A673 (cell line): ENCODE results near the gene WDFY4. TPM values are rescaled to one million over a fixed set of nuclear protein-coding genes. Genes with fewer than 3 reads are reported as not detected.

Source experiments
- BruUV-seq: library from RNA; stranded (reverse); fragments of 400-500 nt; replicated peaks from 2 replicates; lab custom pipeline; 2021; lab: Mats Ljungman, UMichigan
- CTCF ChIA-PET: fragments of 300-600 bp; sonication (Branson Sonifier 250); formaldehyde crosslinking; loops from one replicate; lab custom pipeline; 2022; ENCODE audit warnings: antibody characterized with exemption; lab: Charles Lee
- POLR2A ChIA-PET: fragments of 300-600 bp; sonication (Branson Sonifier 250); formaldehyde crosslinking; loops from one replicate; lab custom pipeline; 2022; ENCODE audit warnings: antibody characterized with exemption; ENCODE audit not compliant: low non-redundant PET; lab: Charles Lee
- DNase-seq: peaks from one replicate; pipeline ENCODE4 v3.0.0-alpha.2; 2015; ENCODE audit warnings: low spot score
- H3K27ac ChIP-seq: fragments of 200-600 bp; sonication (generic); 2 replicates; pipeline ENCODE4 v1.5.1; 2016; ENCODE audit warnings: mixed run types, low read depth, mild to moderate bottlenecking, mixed read lengths, antibody characterized with exemption, low read length; ENCODE audit not compliant: poor library complexity, severe bottlenecking
- H3K27me3 ChIP-seq: fragments of 200-600 bp; sonication (generic); replicated peaks from 2 replicates; pipeline ENCODE4 v1.6.1; 2017; ENCODE audit warnings: mixed run types, low read depth, mild to moderate bottlenecking, mixed read lengths, antibody characterized with exemption, low read length; ENCODE audit not compliant: insufficient read depth, poor library complexity
- H3K36me3 ChIP-seq: fragments of 200-600 bp; sonication (generic); 2 replicates; pipeline ENCODE4 v1.6.1; 2016; ENCODE audit warnings: mixed run types, mild to moderate bottlenecking, mixed read lengths, antibody characterized with exemption, low read length; ENCODE audit not compliant: insufficient read depth, poor library complexity, severe bottlenecking
- H3K4me1 ChIP-seq: fragments of 200-600 bp; sonication (generic); 2 replicates; pipeline ENCODE4 v1.6.1; 2017; ENCODE audit warnings: mixed run types, mild to moderate bottlenecking, mixed read lengths, antibody characterized with exemption, low read length; ENCODE audit not compliant: insufficient read depth, poor library complexity, severe bottlenecking
- H3K4me3 ChIP-seq: fragments of 200-600 bp; sonication (generic); 2 replicates; pipeline ENCODE4 v1.5.1; 2016; ENCODE audit warnings: low read depth, mixed run types, mild to moderate bottlenecking, mixed read lengths, low read length; ENCODE audit not compliant: poor library complexity, severe bottlenecking
- H3K9me3 ChIP-seq: fragments of 200-600 bp; sonication (generic); 2 replicates; pipeline ENCODE4 v1.6.1; 2016; ENCODE audit warnings: mixed run types, low read depth, mild to moderate bottlenecking, mixed read lengths, antibody characterized with exemption, low read length; ENCODE audit not compliant: poor library complexity, severe bottlenecking
- EZH2 ChIP-seq: fragments of 200-600 bp; sonication (generic); IDR thresholded peaks from 2 replicates; pipeline ENCODE4 v1.6.1; 2017; ENCODE audit warnings: borderline replicate concordance, low read depth, mild to moderate bottlenecking, mixed read lengths, antibody characterized with exemption, low read length; ENCODE audit not compliant: poor library complexity, severe bottlenecking
- intact Hi-C: fragments of 100-400 bp; cut with micrococcal nuclease; formaldehyde crosslinking; loops from one replicate; pipeline ENCODE4 v1.10.0; 2022; ENCODE audit not compliant: unreplicated experiment
- total RNA-seq: library from RNA; stranded (reverse); gene quantifications from 2 replicates; pipeline ENCODE4 v1.2.3, GENCODE V29; 2021
- TF ChIP-seq, protein P1 (sequence below): fragments of 300-800, 200-600 bp; sonication (generic); conservative IDR thresholded peaks from 2 replicates; pipeline ENCODE4 v1.5.1; 2017; ENCODE audit warnings: low read depth, mild to moderate bottlenecking, antibody characterized with exemption, low read length, moderate library complexity, mixed read lengths

Gene WDFY4
- total RNA-seq, 1 experiment from 2014 or later, result not detected

DNA sequence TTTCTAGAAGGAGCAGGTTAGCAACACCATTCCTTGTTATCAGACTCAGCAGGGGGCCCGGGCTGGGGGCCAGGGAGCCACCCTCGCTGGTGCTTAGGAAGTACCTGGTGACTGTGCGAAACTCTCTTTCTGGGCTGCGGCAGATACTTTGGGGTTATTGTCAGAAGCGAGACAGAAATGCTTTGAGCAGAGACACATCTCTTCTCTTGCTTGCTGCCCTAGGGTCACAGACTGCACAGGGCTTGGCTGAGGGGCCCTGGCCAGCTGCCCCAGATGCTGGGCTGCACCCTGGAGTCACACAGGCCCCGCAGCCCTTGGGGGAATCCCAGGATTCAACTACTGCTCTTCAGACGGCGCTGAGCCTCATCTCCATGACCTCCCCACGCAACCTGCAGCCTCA is 91.9 kb downstream of the WDFY4 start:
- no TSS peak for BruUV-seq
- H3K27ac ChIP-seq, result no peak overlapping the region

DNA sequence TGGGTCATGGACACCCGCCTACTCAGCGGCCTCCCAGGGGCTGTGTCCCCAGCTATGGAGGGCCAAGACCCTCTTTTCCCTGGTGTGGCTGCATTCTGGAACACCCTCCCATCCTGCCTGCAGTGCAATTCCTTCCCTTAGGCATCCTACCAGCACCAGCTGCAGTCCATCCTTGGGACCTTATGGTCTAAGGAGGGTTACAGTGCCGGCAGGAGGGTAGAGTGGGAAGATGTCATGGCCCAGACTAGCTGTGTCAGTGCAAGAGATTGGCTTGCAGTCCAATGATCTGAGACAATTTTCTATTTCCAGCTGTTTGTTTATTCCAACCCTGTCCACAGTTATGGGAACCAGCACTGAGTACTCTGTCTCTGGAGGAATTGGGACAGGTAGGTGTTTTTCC is 92.4 kb downstream of the WDFY4 start:
- no peaks in the 10 kb centered on the region for H3K36me3 ChIP-seq
- BruUV-seq, result no TSS peak
- TF ChIP-seq, protein P1, sequence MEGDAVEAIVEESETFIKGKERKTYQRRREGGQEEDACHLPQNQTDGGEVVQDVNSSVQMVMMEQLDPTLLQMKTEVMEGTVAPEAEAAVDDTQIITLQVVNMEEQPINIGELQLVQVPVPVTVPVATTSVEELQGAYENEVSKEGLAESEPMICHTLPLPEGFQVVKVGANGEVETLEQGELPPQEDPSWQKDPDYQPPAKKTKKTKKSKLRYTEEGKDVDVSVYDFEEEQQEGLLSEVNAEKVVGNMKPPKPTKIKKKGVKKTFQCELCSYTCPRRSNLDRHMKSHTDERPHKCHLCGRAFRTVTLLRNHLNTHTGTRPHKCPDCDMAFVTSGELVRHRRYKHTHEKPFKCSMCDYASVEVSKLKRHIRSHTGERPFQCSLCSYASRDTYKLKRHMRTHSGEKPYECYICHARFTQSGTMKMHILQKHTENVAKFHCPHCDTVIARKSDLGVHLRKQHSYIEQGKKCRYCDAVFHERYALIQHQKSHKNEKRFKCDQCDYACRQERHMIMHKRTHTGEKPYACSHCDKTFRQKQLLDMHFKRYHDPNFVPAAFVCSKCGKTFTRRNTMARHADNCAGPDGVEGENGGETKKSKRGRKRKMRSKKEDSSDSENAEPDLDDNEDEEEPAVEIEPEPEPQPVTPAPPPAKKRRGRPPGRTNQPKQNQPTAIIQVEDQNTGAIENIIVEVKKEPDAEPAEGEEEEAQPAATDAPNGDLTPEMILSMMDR, result no peak
- TF ChIP-seq EZH2, result no peak
- H3K27ac ChIP-seq, result no peak overlapping the region
- H3K4me3 ChIP-seq, result no peak overlapping the region
- no peak for DNase-seq
- H3K9me3 ChIP-seq, result no peaks in the 10 kb centered on the region
- no peaks in the 10 kb centered on the region for H3K27me3 ChIP-seq
- intact Hi-C loops, result no loop called here
- CTCF ChIA-PET, result no interaction called here
- POLR2A ChIA-PET, result no interaction called here
- H3K4me1 ChIP-seq, result no peaks in the 10 kb centered on the region

More for the DNA sequence above, 91.9 kb downstream of the WDFY4 start:
- H3K36me3 ChIP-seq, result no peaks in the 10 kb centered on the region
- no peak overlapping the region for H3K4me3 ChIP-seq
- intact Hi-C loops, result no loop called here
- no peak for DNase-seq
- ChIA-PET POLR2A (no interaction called here), CTCF (no interaction called here)
- H3K9me3 ChIP-seq, result no peaks in the 10 kb centered on the region
- H3K27me3 ChIP-seq, result no peaks in the 10 kb centered on the region
- no peak for TF ChIP-seq EZH2
- TF ChIP-seq, protein P1, result no peak
- H3K4me1 ChIP-seq, result no peaks in the 10 kb centered on the region

DNA sequence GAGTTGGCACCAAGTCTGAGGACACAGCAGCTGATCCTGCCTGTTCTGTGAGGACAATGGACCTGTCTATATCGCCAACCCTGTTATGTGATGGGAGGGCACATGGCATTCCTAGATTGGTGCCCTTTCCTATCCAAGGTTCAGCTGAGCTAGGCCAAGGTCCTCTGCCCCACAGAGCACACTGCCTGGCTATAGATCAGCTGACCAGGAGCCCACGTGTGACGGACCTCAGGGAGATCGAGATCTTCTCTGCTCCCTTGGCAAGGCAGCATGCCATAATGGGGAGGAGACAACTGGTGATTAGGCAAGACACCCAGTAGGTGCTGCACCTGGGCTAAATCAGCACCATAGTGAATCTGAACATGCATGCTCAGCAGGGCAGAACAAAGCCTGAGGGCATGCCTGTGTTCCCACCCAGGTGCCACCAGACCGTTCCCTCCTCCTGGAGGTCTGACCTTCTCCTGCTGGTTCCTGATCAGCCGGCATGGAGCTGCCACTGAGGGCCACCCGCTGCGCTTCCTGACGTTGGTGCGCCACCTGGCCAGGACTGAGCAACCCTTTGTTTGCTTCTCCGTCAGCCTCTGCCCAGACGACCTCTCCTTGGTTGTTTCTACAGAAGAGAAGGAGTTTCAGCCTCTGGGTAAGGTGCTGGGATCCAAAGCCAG is 93.7 kb downstream of the WDFY4 start:
- intact Hi-C loops, result no loop called here
- no peak for DNase-seq
- Histone ChIP-seq H3K36me3 (no peaks in the 10 kb centered on the region), H3K9me3 (no peaks in the 10 kb centered on the region), H3K4me1 (no peaks in the 10 kb centered on the region), H3K27ac (no peak overlapping the region), H3K27me3 (no peaks in the 10 kb centered on the region), H3K4me3 (no peak overlapping the region)
- POLR2A ChIA-PET, result no interaction called here
- TF ChIP-seq, protein P1, result no peak
- TF ChIP-seq EZH2, result no peak
- no TSS peak for BruUV-seq
- CTCF ChIA-PET, result no interaction called here
